HG02798 (cell line): ENCODE results near the gene ICOSLG.
"Not testable (repeated sequence)": the region's sequence is repeated elsewhere in the genome, so short reads cannot be mapped to it uniquely, and the experiment has no call there.

ENCODE experiments used
- ATAC-seq: cut with Tn5 transposase; IDR thresholded peaks from one replicate; pipeline ENCODE4 v1.9.1; 2021; ENCODE audit warnings: mild to moderate bottlenecking; ENCODE audit not compliant: unreplicated experiment, poor library complexity

ICOSLG gene

GRCh38 chr21:44193108-44193507 is 47.6 kb downstream of the ICOSLG start:
- ATAC-seq: not testable (repeated sequence)

- ATAC-seq: not testable (repeated sequence)
Observed at GRCh38 chr21:44190349-44191271, 50.1 kb downstream of the ICOSLG start.

GRCh38 chr21:44184862-44185261 is 55.9 kb downstream of the ICOSLG start:
- not testable (repeated sequence) for ATAC-seq

- not testable (repeated sequence) for ATAC-seq
Observed at GRCh38 chr21:44182202-44182601, 58.5 kb downstream of the ICOSLG start.

- not testable (repeated sequence) for ATAC-seq
Observed at GRCh38 chr21:44181506-44181905, 59.2 kb downstream of the ICOSLG start.

- ATAC-seq: not testable (repeated sequence)
Observed at GRCh38 chr21:44176127-44176526, 64.6 kb downstream of the ICOSLG start.

- peak; percentile 75 for ATAC-seq
Observed at GRCh38 chr21:44175189-44175588, 65.6 kb downstream of the ICOSLG start.
